NOMO-1 (cell line): ENCODE measurements around the gene GGTLC1.

ENCODE experiments used
- DNase-seq, 2 experiments: peaks; one replicate each; lab custom pipeline; 2025; ENCODE audit not compliant: unreplicated experiment in 2 of 2; lab: John Stamatoyannopoulos, UW

GGTLC1 gene

DNA sequence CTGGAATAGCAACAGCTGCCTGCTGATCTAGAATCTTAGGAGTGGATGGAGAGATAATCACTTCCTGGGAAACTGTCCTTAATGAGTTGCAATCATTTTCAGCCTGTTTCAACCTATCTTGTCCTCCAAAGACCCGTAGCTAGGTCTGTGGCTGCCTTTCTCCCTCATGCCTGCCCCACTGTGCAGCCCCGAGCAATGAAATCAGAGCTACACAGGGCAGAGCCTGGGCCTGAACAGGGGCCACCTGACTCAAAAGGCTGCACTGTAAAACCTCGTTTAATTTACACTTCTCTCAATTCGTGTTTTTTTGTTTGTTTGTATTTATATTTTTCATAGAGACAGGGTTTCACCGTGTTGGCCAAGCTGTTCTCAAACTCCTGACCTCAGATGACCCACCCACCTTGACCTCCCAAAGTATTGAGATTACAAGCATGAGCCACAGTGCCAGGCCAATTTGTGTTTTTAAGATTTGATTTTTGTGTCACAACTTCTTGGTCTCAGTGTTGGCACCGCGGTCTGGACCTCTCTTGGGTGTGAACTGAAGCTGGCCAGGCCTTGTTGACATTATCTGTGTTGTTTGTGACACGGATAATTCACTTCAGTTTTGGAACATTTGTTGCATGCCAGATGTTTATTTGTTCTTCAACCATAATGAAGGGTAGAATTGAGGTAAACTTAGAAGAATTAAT lies 21.5 kb downstream of the GGTLC1 start:
- no peak for DNase-seq

- no peak for DNase-seq
These were observed 22.3 kb downstream of the GGTLC1 start for GRCh38 chr20:23966298-23966697.

GRCh38 chr20:23963941-23964340 lies 24.6 kb downstream of the GGTLC1 start:
- no peak for DNase-seq

DNA sequence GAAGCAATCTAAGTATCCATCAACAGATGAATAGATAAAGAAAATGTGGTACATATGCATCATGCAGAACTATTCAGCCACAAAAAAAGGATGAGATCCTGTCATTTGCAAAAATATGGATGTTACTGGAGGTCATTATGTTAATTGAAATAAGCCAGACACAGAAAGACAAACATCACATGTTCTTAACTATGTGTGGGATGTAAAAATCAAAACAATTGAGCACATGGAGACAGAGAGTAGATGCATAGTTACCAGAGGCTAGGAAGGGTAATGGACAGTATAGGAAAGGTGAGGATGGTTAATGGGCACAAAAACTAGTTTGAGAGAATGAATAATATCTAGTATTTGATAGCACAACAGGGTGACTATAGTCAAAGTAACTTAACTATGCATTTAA lies 26.3 kb downstream of the GGTLC1 start:
- no peak for DNase-seq

DNA sequence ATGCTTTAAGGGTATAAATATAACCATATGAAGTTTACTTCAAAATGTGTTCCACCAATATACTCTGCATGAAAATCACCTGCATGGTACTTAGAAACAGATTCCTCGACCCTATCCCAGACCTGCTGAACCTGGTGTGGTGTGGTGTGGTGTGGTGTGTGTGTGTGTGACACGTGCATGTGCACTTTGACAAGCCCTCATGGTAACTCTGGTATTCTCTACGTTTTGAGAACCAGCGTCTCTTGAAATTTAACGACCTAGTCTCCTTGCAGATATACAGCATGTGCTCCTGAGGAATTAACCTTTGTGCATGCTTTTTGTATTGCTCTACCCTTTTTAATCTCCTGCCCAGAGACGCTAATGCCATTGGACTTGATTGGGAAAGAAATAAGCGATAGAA lies 29.5 kb downstream of the GGTLC1 start:
- DNase-seq: no peak

DNA sequence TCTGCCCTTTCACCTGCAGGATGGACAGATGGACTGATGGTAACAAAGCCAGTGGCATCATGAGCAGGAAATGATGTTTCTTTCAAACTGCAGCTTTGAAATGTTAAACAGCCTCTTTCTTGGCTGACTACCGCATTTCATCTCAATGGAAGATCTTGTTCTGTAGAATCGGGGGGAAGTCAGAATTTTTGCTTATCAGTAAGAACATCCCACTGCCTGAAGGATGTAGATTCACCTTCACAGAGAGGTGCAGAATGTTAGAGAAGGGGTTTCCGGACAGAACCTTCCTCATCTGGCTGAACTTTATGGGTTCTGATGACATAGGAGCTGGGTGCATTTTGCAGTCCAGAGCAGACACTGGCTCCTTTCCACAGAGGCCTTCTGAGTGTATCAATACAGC lies 32.7 kb downstream of the GGTLC1 start:
- DNase-seq: no peak

GRCh38 chr20:23954008-23954745 lies 34.4 kb downstream of the GGTLC1 start:
- no peak for DNase-seq

- no peak for DNase-seq
These were observed 42.4 kb downstream of the GGTLC1 start for GRCh38 chr20:23946206-23946605.

- DNase-seq: no peak
These were observed 45.3 kb downstream of the GGTLC1 start for GRCh38 chr20:23943304-23943703.

DNA sequence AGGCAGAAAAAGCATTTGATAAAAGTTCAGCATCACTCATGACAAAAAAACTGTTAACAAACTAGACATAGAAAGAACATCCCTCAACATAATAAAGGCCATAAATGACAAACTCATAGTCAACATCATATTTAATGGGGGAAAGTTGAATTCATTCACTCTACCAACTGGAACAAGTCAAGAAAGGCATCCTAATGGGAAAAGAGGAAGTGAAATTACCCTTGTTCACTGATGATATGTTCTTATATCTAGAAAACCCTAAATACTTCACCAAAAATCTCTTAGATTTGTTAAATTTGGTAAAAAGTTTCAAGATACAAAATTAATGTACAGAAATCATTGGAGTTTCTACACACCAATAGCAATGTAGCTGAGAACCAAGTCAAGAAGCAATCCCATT lies 48.9 kb downstream of the GGTLC1 start:
- peak in 1 of 2 experiments; percentile 3 for DNase-seq

DNA sequence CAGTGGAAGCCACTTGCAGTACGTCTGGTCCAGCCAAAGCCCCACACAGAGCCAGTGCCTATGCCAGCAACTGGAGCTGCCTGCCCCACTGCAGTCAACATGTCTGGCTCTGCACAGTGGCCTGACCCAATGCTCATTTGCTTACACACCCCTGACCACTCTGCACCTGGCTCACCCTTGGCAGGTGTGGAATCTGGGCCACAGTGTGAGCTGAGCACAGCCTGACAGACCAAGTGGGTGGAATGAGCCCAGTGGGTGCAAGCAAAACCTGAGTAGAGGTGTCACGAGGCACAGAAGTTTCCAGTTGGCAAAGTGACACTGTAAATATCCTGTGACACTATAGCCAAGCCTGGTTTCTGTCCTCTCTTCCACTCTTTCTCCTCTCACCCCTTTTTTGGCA lies 49.5 kb downstream of the GGTLC1 start:
- DNase-seq: no peak

- no peak for DNase-seq
These were observed 50.5 kb downstream of the GGTLC1 start for GRCh38 chr20:23938118-23938438.

GRCh38 chr20:23937303-23938117 lies 51.1 kb downstream of the GGTLC1 start:
- no peak for DNase-seq
